ENCODE data around the gene ZNF827.
"Not testable (repeated sequence)": the region's sequence is repeated elsewhere in the genome, so short reads cannot be mapped to it uniquely, and the experiment has no call there.

Gene ZNF827

DNA sequence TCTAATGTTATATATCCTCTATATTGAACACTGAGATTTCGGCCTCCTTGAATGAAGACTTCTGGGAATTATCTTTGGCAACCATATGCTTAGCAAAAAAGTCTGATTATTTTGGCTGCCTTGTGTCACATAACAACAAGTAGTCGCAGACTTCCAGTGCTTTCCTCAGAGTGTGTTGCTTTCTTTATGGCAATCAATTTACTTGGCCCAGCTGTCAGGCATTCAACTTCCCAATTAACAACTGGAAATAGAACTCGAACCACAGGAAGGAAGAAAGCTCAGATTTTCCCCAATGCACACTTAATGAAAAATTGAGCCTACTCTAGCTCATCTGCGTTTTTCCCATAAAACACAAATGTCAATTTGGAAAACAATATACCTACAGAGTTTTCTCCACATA is 71.6 kb downstream of the ZNF827 start:
- no peak for DNase-seq (ENCODE audit: low read depth in 2 of 2)

DNA sequence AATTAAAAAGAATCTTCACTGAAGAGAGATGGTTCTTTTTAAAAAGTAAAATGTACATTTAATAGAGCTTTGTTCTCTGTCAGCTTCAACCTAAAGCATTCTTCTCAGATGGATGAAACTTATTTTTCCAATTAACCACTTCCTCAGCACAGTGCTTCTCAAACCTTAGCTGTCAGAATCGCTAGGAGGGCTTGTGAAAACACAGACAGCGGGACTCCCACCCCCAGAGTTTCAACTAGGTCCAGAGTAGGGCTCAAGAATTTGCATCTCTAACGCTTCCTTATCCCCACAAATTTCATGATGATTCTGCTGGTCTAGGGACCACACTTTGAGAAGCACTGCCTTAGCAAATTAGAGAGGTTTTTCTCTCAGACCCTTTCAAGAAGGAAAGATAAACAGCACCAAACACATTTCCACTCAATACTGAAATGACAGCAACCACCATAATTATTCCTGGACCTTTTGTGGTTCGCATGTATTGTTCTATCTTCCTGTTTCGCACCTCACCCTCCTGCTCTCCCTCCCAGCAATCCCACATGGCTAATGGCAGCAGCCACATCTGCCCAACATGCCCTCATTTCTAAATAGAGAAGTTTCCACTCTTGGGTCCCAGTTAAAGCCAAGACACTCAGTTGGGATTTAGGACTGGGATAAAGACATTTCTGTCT is 73.2 kb downstream of the ZNF827 start:
- no peak for DNase-seq (ENCODE audit: low read depth in 2 of 2)

DNA sequence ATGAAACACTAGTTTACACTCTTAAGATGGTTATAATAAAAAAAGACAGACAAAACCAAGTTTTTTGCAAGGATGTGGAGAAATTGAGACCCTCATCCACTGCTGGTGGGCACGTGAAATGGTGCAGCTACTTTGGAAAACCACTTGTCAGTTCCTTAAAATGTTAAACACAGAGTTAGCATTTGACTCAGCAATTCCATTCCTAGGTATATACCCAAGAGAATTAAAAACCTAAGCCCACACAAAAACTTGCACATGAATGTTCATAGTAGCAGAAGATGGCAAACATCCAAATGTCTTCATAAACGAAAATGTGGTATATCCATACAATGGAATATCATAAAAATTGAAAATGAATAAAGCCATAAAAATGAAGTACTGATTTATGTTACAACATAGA is 75.4 kb downstream of the ZNF827 start:
- DNase-seq (ENCODE audit: low read depth in 2 of 2): no peak

DNA sequence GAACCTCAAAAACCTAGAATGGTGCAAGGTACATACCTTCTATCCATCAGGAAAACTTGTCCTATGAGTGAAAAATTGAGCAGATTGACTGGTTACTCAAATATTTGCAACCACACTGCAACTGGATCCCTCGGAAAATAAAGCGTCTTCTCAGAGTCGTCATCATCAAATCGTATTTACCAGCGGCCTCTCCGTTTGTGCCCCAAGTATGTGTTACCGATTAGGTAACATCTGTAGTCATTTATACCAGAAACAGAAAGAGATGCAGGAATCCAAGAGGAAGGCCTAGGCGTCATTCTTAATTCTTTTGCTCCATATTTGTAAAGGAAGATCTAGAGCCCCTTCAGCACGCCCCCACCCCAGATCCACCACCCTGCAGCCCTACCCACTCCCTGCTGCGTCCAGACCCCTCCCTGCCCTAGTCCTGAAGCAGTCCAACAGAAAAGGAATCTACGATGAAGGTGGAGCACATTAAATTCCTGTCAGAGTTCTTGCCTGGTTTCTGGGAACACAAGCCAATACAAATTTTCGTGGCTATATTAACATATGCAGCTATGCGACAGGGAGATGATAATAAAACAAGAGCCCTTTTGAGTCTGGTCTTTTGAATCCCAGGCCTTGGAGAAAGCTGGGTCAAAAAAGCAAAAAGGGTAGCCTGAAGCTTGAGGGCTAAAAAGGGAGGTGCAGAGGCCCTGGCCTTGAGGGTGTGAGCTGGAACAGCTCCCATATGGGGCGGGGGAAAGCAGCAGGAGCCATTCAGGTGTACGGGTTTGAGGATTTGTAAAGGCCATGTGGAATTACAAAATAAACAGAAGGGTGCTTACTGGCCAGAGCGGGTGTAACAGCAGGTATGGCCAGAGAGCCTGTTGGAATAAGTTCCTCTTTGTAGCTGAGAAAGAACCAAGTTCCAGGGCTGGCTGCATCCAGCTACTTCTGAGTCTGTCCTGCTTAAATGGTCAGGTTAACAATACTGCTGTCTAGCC is 77.0 kb downstream of the ZNF827 start:
- DNase-seq (ENCODE audit: low read depth in 2 of 2): no peak

DNA sequence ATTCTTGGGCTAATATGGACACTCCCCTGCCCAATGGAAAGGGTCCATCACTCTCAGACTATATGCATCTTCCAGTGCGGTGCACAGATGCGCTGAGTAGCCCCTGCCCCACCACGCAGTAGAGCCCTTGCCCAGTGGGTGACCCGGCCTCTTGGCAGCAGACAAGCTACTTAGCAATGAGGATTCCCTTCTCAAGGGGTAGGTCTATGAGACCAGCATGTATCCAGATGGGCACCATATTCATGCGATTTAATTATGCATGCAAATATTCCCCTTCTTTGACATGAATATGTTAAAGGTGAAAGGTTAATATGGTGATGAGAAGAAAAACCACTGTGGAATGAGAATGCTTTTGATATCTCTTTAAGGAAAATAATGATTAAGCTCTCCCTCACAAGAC is 77.7 kb downstream of the ZNF827 start:
- no peak for DNase-seq (ENCODE audit: low read depth in 2 of 2)

DNA sequence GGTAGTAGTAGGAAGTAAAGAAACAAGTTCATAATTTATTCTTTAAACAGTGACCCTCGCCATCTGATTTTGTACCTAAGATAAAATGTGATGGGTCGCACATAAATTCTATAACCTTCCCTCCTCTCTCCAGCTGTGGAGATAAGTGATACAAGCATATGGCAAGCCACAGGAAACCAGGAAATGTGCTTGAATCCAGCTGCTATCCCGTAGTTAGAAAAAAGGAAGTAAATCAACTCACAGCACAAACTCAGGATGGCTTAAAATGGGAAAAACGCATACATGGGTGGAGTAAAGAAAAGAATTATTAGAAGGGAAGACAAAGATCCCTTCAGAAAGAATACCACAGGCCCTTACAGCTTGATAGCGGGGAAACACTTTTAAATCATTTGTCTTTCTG is 78.2 kb downstream of the ZNF827 start:
- no peak for DNase-seq (ENCODE audit: low read depth in 2 of 2)

DNA sequence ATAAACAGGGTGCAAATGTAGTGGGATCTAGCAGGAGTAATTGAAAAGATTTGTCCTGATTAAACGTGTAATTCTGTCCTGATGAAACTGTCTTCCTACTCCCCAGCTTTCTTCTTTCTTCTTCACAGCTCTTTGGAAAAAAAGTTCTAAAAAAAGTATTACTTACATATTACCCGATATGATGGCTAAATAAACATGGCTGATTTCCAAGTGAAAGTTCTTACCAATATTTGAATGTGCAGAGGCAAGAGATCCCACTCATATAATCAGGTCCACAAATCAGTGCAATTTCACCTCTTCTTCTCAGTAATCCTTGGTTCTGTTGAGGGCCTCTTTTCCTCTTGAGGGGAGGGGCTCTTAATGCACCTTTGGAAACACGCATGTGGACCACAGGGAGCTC is 78.7 kb downstream of the ZNF827 start:
- DNase-seq (ENCODE audit: low read depth in 2 of 2): no peak

DNA sequence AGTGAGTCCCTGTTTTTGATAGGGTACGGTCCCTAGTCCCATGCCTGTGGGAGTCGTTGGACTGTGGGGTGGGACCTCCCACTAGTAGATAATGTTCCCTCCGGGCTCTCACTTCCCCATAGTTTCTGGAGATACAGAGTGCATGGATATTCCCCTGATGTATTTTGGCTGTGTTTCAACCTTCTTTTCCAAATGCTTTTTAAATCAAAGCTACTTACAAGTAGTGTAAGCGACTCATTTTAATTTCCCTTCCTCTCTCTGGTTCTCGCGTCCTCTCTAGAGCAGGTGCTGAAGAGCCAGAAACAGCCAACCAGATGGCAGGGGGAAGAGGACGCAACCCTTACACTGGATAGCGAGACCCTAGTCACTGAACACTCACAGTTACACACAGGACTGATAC is 79.2 kb downstream of the ZNF827 start:
- DNase-seq (ENCODE audit: low read depth in 2 of 2): no peak

DNA sequence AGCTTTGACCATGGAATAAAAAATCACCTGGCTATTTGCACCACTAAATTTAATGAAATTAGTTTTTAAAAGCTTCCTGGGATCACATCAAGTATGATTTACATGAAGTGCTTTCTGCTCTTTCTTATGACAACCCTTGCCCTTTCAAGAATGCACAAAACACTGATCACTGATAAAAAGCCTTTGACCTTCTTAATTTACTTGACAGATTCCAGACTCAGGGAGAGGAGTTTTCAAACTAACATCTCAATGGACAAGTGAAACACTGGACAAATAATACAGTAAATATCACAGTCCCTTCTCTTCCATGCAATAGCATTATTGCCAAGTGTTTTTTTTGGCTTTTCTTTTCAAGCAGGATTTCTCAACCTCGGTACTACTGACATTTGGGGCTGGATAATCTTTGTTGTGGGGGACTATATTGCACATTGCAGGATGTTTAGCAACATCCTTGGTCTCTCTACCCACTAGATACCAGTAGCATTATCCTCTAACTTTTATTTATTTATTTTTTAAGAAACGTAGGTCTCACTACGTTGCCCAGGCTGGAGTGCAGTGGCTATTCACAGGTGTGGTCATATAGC is 86.3 kb downstream of the ZNF827 start:
- no peak for DNase-seq (ENCODE audit: low read depth in 2 of 2)

DNA sequence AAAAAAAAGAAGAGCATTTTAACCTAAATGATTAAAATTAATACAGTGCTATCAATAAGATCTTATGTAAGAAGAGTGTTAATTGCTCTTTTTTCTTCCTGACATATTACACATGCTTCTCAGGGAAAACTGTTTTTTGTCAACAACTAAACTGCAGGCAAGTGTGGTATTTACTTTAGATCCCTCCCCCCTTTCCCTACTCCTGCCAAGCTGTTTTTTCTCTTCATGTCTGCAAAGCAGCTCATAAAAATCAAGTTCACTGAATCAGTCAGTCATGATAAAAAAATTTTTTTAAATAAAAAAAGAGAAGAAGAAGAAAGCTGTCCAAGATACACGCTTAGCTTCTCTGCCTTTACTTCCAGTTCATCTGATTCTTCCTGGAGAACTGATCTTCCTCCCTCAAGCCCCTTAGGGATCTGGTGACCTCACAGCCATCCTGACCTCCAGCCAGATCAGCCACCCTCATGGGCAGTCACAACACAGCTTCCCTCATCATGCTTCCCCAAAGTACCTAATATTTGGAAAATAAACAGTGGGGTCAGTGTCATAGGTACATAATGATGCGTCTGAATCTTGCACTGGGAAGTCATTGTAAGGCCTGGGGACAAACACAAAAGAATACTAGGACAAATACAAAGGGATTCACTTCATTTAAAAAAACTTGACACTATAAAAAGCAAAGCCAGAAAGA is 87.0 kb downstream of the ZNF827 start:
- no peak for DNase-seq (ENCODE audit: low read depth in 2 of 2)

DNA sequence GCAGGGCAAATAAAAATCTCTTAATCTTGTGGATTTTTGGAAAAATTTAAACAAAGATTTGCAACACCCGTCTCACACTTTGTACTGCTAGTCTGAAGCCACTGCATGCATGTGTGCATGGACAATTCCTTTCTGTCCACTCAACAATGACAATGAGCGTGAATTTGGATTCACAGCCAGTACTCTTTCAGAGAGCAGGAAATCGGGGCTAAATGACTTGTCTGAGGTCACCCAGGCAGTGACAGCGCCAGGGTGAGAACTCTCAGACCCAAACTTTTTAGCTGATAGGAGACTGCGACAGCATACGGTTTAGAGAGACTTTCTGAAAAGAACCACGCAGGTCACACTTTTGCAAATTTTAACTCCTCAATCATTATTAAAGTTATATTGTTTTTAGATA is 90.9 kb downstream of the ZNF827 start:
- DNase-seq (ENCODE audit: low read depth in 2 of 2): no peak

DNA sequence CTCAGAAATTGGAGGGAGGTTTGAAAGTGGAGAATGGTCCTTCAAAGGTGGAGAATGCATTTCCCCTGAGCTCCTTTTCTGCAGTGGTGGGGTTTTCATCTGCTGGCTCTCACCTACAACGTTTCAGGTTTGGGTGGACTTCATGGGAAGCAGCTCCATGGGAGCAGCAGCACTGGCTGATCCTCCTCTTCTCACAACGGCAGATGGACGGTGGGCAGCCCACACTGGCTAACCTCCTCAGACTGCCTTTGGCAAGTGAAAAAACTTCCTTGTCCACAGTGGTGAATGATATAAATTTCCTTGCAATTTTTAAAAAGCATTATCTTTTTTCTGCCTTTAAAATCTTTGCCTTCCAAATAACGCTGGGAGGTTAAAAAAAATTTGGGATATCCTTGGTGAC is 93.5 kb downstream of the ZNF827 start:
- no peak for DNase-seq (ENCODE audit: low read depth in 2 of 2)

DNA sequence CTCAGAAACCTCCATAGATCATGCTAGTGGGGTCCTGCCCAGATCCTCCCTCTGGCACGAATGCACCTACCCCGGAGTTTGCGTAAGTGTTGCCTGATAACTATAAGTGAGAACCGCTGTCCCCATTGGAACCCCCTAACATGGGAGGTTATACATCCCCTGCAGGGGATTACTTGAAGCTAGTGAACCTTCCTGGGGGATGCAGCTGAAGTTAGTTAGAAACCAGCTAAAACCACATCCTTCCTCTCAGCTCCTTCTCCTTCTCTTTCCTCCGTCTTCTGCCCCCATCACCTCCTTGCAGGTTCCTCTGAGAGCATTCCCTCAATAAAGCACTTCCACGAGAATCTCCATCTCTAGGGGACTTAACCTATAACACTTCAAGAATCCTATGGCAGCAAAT is 95.0 kb downstream of the ZNF827 start:
- no peak for DNase-seq (ENCODE audit: low read depth in 2 of 2)

DNA sequence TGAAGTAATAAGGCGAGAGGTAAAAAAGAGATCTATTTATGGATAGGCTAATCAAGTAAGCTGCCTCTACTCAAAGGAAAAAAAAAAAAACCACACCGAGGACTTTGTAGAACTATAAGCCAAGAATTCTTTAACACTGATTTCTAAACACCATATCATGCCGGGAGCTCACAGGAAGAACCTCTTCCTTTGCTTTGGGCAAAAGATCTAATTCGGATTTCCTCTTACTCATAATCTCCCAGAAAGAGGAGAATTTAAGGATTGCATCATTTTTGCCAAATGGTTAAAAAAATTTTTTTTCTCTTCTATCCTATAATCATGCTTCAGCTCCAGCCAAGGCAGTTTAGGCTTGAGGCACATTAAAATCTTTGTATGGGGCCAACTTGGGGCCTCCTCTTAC is 95.5 kb downstream of the ZNF827 start:
- no peak for DNase-seq (ENCODE audit: low read depth in 2 of 2)

DNA sequence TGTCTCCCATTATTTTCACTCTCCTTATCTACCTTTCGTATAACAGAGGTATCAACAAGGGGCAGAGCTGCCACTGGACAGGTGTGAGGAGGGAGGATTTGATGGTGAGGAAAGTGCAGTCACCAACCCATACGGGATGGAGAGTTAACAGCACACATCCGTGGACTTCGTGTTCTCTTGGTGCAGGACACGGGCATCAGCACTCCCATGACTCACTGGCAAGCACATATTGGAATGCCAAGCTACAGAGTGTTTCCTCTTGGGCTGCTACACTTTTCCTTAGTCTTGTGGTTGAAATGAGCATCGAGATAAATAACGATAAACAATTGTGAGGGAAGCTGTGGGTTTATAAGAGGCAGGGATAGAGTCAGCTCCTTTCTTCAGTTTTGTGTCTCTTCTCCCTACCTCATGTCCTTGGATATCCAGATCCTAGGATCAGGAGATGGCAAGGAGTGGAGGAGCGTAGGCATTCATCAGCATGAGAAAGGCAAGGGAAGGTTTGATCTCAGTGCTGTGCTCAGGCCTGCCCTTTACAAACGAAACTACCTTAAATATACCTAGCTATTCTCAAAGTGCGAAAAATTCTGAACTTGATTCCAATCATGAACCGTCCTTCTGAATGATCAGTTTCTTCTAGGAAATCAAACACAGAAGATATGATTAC is 96.3 kb downstream of the ZNF827 start:
- DNase-seq (ENCODE audit: low read depth in 2 of 2): no peak

DNA sequence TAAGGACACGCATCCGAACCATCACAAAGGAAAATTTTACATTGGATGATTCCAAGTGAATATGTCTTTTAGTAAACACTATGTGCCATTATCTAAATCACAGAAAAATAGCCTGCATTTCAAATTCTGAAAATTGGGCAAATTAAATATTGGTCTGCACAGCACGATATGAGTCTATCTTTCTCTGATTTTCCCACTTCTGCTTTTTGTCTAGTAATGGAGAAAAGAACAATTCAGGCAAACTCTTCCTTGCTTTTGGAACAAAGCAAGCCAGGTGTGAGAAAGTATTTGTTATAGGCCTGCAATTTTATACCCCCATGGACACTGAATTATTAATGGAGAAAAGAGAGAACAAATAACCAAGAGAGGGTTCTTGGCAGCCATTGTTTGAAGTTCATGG is 97.8 kb downstream of the ZNF827 start:
- no peak for DNase-seq (ENCODE audit: low read depth in 2 of 2)

DNA sequence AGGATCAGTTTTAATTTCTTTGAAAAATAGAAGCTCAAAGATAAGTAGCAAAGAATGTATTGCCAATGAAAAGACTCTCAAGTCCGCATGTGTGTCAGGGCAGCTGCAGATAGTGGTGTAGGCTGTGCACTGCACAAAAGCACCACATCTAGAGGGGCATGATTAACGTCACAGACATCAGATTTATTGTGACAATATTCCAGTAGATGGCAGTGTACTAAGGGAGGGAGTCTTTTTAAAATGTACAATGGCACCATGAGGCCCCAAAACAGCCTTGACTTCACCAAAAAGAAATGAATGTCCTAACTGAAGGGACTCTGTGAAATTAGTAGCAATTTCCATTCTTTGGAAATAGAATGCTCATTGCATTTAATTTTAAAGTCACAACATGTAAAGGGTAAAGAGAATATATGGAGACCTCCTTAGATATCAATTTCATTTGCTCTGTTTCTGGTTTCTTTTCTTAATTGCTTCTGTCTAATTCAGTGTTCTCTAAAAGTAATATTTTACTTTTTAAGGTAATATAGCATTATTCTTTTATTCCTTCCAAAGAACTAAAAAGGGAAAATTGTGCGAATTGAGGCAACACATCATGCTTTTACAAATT is 98.4 kb downstream of the ZNF827 start:
- no peak for DNase-seq (ENCODE audit: low read depth in 2 of 2)

DNA sequence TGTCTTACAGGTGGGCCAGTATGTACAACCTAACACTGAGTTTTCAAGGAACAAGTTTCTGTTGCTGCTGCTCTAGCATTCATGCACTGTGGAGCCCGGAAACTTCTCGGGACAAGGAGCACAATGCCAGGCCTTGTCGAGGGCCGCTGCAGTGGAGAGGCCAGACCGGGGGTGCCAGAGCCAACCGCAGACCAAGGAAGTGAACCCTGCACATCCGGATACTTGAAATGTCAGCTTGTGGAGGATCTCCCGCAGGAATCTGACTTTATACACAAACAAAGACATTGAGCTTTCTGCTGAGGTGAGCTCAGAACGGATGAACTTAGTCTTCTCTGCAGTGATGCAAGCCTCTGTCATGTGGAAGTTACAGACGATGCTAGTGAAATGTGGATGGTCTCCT is 99.5 kb downstream of the ZNF827 start:
- no peak for DNase-seq (ENCODE audit: low read depth in 2 of 2)

DNA sequence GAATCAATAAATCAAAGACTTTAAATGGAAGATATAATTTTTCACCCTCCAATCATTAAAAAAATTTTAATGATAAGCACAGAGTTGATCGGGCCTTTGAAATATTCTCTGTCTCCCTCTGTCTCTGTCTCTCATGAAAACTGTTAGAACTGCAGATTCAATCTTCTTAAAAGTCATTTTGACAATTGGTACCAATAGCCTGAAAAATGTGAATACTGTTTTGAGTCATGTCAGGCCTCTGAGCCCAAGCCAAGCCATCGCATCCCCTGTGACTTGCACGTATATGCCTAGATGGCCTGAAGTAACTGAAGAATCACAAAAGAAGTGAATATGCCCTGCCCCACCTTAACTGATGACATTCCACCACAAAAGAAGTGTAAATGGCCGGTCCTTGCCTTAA is 106.2 kb downstream of the ZNF827 start:
- DNase-seq (ENCODE audit: low read depth in 2 of 2): not testable (repeated sequence)

DNA sequence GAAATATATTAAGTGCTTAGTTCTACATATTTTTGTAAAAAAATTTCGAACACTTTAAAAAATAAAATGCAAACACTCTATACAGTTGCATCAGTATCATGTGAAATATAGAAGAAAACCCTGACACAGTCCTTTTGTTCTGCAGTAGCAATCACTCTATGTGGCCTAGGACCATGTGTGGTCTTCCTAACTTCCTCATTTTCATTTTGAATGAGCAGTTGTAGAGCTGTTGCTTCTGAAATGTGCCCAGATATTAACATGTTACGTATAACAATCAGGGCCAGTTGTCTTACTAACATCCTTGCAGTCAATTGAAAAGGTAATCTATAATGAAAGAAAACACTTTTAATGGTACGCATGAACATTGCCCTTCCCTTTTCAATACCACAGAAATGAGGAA is 107.9 kb downstream of the ZNF827 start:
- DNase-seq (ENCODE audit: low read depth in 2 of 2): no peak
